ENCODE data around the gene HLX. TPM values are rescaled to one million over a fixed set of nuclear protein-coding genes. Genes with fewer than 3 reads are reported as not detected.
A peak's percentile ranks its signal among the peaks of the same experiment; 100 is the strongest.

The HLX gene
- polyA plus RNA-seq, 3 donors: 17.1 to 44.0 (median 17.6) TPM

DNA sequence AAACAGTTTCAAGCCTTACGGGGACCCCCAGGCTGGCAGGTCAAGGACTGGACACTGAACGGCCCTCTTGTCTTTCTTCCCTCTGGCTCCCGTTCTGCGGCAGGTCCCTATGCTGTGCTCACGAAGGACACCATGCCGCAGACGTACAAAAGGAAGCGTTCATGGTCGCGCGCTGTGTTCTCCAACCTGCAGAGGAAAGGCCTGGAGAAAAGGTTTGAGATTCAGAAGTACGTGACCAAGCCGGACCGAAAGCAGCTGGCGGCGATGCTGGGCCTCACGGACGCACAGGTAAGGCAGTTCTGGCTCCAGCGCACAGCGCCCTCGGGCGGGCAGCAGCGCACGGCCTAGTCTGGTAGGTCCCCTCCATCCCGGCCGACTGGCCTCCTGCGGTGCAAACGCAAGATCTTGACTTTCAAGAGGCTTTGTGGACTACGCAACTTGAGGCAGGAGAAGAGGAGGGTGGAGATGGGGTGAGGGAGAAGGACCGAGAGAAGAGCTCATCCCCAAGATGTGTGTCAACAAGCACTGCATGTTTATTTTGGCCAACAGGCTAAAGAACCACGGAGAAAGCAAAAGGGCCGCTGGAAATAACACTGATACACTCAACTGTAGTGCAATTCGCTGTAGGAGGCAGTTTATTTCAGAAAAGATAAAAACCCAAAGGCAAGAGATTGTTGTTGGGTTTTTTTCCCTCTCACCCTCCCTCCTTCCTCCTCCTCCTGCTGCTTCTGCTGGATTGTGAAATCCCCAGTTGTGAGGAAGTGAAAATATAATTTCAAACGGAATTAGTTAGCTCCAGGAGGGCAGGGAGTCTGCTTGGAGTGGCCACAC lies 3.0 kb downstream of the HLX start:
- Histone ChIP-seq H3K79me2 (ENCODE audit: insufficient read depth, low read length) (peaks cover 56% of the 10 kb centered on the region), H3K4me2 (replicated peaks; ENCODE audit: extremely low read depth, low read length, poor library complexity, severe bottlenecking) (peak overlapping the region; percentile 98), H3K9ac (ENCODE audit: insufficient read depth, low read length, poor library complexity, severe bottlenecking) (peak overlapping the region; percentile 88), H3K36me3 (replicated peaks in 1 of 2; ENCODE audit: control insufficient read depth in 1 of 2, insufficient read depth in 2 of 2, low read length in 2 of 2) (peaks cover 32 to 36% of the 10 kb centered on the region in 2 donors), H3K4me1 (ENCODE audit: control insufficient read depth in 1 of 2, insufficient read depth in 2 of 2, low read length in 2 of 2) (peaks cover 55 to 62% of the 10 kb centered on the region in 2 donors), H3K4me3 (replicated peaks in 1 of 3; ENCODE audit: low read depth in 2 of 3, low read length in 3 of 3) (peak overlapping the region; percentile 0 to 92 (median 81)), H3K9me3 (replicated peaks in 1 of 2; ENCODE audit: control insufficient read depth in 1 of 2, insufficient read depth in 1 of 2, low read length in 2 of 2) (no peaks in the 10 kb centered on the region), H2AFZ (ENCODE audit: insufficient read depth, low read depth, low read length, poor library complexity, severe bottlenecking) (no peak overlapping the region), H3K27me3 (ENCODE audit: control insufficient read depth in 2 of 2, insufficient read depth in 2 of 2, low read length in 2 of 2) (peaks cover 0 to 14% of the 10 kb centered on the region in 2 donors), H3K27ac (ENCODE audit: low read depth in 1 of 2, low read length in 2 of 2) (peak overlapping the region; percentile 84 to 91), H4K20me1 (ENCODE audit: insufficient read depth, low read length) (peaks cover 47% of the 10 kb centered on the region)
- DNase-seq: peak; percentile 67 to 83 (median 76)
- WGBS (ENCODE audit: insufficient coverage): 61% methylated on average over 31 of the region's 34 CpGs
- Mint-ChIP-seq H3K4me1 (peaks cover 77% of the 10 kb centered on the region), H3K27ac (peak overlapping the region; percentile 93 to 99 (median 97)), H3K27me3 (ENCODE audit: low read depth in 3 of 3) (peaks cover 18 to 24% (median 18%) of the 10 kb centered on the region in 3 donors), H3K36me3 (peaks cover 43 to 54% of the 10 kb centered on the region in 2 donors), H3K9me3 (peaks cover 2 to 12% (median 4%) of the 10 kb centered on the region in 7 donors), H3K4me3 (peak overlapping the region; percentile 99)
- intact Hi-C loops (cut with micrococcal nuclease): loop anchor here (5.0 to 10.0 kb wide), 4 partner anchors 73 to 283 kb away; no protein-coding TSS in a partner anchor
- TF ChIP-seq, protein P1, sequence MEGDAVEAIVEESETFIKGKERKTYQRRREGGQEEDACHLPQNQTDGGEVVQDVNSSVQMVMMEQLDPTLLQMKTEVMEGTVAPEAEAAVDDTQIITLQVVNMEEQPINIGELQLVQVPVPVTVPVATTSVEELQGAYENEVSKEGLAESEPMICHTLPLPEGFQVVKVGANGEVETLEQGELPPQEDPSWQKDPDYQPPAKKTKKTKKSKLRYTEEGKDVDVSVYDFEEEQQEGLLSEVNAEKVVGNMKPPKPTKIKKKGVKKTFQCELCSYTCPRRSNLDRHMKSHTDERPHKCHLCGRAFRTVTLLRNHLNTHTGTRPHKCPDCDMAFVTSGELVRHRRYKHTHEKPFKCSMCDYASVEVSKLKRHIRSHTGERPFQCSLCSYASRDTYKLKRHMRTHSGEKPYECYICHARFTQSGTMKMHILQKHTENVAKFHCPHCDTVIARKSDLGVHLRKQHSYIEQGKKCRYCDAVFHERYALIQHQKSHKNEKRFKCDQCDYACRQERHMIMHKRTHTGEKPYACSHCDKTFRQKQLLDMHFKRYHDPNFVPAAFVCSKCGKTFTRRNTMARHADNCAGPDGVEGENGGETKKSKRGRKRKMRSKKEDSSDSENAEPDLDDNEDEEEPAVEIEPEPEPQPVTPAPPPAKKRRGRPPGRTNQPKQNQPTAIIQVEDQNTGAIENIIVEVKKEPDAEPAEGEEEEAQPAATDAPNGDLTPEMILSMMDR (IDR thresholded peaks at IDR 0.05): no peak

DNA sequence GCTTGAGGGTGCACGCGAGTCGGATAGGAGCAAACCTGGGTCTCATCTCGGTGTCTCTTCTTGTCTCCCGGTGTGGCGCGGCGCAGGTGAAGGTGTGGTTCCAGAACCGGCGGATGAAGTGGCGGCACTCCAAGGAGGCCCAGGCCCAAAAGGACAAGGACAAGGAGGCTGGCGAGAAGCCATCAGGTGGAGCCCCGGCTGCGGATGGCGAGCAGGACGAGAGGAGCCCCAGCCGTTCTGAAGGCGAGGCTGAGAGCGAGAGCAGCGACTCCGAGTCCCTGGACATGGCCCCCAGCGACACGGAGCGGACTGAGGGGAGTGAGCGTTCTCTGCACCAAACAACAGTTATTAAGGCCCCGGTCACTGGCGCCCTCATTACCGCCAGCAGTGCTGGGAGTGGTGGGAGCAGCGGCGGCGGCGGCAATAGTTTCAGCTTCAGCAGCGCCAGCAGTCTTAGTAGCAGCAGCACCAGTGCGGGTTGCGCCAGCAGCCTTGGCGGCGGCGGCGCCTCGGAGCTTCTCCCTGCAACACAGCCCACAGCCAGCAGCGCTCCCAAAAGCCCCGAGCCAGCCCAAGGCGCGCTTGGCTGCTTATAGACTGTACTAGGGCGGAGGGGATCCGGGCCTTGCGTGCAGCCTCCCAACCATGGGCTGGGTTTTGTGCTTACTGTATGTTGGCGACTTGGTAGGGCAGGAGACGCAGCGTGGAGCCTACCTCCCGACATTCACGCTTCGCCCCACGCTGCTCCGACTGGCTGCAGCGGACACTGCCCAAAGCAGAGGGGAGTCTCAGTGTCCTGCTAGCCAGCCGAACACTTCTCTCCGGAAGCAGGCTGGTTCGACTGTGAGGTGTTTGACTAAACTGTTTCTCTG lies 5.1 kb downstream of the HLX start:
- no peak overlapping the region for H3K4me3 ChIP-seq (replicated peaks in 1 of 3; ENCODE audit: low read depth in 2 of 3, low read length in 3 of 3)
- peaks cover 16 to 34% of the 10 kb centered on the region in 2 donors for H3K27me3 ChIP-seq (ENCODE audit: control insufficient read depth in 2 of 2, insufficient read depth in 2 of 2, low read length in 2 of 2)
- peaks cover 76% of the 10 kb centered on the region for H3K4me1 Mint-ChIP-seq
- TF ChIP-seq, protein P1 (IDR thresholded peaks at IDR 0.05): no peak
- no peak overlapping the region for H3K9ac ChIP-seq (ENCODE audit: insufficient read depth, low read length, poor library complexity, severe bottlenecking)
- no peaks in the 10 kb centered on the region for H3K9me3 ChIP-seq (replicated peaks in 1 of 2; ENCODE audit: control insufficient read depth in 1 of 2, insufficient read depth in 1 of 2, low read length in 2 of 2)
- peaks cover 48 to 54% of the 10 kb centered on the region in 2 donors for H3K36me3 Mint-ChIP-seq
- 96% methylated on average over 58 of the region's 59 CpGs for WGBS (ENCODE audit: insufficient coverage)
- H3K79me2 ChIP-seq (ENCODE audit: insufficient read depth, low read length): peaks cover 47% of the 10 kb centered on the region
- peaks cover 2 to 11% (median 5%) of the 10 kb centered on the region in 7 donors for H3K9me3 Mint-ChIP-seq
- no peak for DNase-seq
- no peak overlapping the region for H2AFZ ChIP-seq (ENCODE audit: insufficient read depth, low read depth, low read length, poor library complexity, severe bottlenecking)
- peaks cover 47% of the 10 kb centered on the region for H4K20me1 ChIP-seq (ENCODE audit: insufficient read depth, low read length)
- no peak overlapping the region for H3K27ac ChIP-seq (ENCODE audit: low read depth in 1 of 2, low read length in 2 of 2)
- H3K27ac Mint-ChIP-seq: no peak overlapping the region
- H3K4me3 Mint-ChIP-seq: no peak overlapping the region
- intact Hi-C loops (cut with micrococcal nuclease): loop anchor here (5.0 to 10.0 kb wide), 4 partner anchors 70 to 280 kb away; no protein-coding TSS in a partner anchor
- H3K36me3 ChIP-seq (replicated peaks in 1 of 2; ENCODE audit: control insufficient read depth in 1 of 2, insufficient read depth in 2 of 2, low read length in 2 of 2): peaks cover 32 to 36% of the 10 kb centered on the region in 2 donors
- no peak overlapping the region for H3K4me2 ChIP-seq (replicated peaks; ENCODE audit: extremely low read depth, low read length, poor library complexity, severe bottlenecking)
- peaks cover 38 to 42% (median 39%) of the 10 kb centered on the region in 3 donors for H3K27me3 Mint-ChIP-seq (ENCODE audit: low read depth in 3 of 3)
- peaks cover 44 to 48% of the 10 kb centered on the region in 2 donors for H3K4me1 ChIP-seq (ENCODE audit: control insufficient read depth in 1 of 2, insufficient read depth in 2 of 2, low read length in 2 of 2)

All from CD14-positive monocyte (primary cell).